Measurements from ENCODE around the gene EVX1.

The EVX1 gene

DNA sequence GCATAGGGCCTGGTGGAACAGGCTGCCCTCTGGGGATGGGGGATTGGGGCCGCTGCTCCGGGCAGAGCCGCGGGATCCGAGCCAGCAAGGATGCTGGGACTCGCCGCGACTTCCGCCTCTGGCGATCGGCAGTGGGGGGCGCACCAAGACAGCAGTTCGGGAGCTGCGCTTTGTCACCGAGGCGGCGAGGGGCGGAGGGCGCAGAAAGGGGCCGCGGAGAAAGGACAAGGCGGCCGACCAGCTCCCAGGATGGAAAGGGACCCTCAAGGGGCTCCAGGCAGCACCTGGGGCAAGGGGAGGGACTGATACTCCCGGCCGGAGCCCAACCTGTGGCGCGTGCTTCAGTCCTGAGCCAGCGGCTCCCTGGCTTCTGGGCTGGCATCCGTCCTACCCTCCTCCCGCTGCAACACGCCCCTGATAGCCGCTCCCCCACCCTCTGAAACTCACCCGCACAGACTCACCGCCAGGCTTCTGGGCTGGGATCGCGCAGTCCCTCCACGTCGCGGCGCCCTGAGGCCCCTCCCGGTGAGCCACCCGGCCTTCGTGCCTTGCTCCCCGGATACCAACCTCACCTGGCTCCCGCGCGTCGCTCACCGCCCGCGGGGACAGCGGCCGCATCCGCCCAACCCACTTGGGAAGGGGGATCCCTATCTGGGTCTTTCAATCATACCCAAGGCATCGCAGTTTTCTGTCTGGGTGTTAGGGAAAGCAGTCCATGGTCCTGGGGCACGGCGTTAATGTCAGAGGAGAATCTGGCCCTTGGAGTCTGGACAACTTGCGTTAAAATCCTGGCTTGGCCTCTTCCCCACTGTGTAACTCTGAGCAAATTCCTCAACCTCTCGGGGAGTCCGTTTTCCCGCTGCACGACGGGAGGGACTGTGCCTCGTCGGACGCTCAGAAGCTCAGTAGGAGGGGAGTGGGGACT is 7.0 kb upstream of the EVX1 start:
- DNase-seq (ENCODE audit: low spot score): no peak

- no peak for DNase-seq (ENCODE audit: low spot score)
Measured at GRCh38 chr7:27237735-27238334, 4.8 kb upstream of the EVX1 start.

DNA sequence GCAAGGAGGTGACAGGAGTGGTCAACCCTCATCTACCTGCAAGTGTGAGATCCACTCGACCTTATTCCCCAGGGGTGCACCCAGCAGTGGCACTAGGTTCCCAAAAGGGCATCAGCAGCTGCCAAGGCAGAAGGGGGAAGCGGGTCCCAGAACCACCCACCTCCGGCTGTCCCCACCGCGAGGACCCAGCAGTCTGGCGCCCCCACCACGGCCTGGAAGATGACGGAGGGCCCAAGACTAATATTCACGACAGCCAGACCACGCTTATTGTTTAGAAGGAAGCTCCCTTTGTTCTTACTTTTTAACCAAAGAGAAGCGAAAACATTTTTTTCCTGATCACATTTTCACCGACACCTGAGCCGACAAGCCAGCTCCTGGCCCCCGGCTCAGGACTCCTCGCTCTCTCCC is 3.6 kb upstream of the EVX1 start:
- no peak for DNase-seq (ENCODE audit: low spot score)

GRCh38 chr7:27239387-27240014 is 3.1 kb upstream of the EVX1 start:
- no peak for DNase-seq (ENCODE audit: low spot score)

DNA sequence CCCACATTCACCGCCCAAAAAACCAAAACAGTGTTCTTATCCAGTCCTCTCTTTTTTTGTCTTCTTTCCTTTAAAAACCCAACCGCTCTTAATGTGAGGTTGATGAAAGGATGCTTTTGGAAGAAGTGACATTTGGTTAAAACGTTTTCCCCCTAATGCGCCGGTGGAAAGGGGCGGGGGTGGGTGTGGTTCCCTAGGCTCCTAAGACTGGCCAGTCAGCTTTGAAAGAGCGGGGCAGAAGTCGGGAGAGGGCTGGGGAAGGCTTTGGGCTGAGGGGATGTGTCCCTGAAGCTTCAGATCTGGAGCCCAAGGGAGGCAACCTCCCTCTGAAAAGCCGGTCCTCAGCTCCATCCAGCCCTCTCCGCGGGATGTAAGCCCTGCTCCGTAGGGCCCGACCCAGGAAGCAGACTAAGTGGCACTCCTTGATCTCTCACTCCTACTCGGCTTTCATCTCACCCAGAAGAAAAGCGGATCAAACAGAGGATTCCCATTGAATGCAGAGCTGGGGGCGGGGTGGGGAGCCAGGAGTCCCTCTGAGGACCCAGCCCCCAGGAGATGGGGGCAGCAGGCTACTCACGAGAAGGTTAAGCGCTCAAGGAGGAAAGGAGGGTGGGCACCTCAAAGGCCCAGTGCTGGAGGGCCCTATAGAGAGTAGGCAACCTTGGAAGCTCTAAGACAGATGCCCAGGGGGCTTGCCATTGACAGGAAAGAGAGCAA is 2.4 kb upstream of the EVX1 start:
- no peak for DNase-seq (ENCODE audit: low spot score)

GRCh38 chr7:27241189-27242056 is 1.2 kb upstream of the EVX1 start:
- no peak for DNase-seq (ENCODE audit: low spot score)

GRCh38 chr7:27242154-27242553 is 448 bp upstream of the EVX1 start:
- DNase-seq (ENCODE audit: low spot score): no peak

DNA sequence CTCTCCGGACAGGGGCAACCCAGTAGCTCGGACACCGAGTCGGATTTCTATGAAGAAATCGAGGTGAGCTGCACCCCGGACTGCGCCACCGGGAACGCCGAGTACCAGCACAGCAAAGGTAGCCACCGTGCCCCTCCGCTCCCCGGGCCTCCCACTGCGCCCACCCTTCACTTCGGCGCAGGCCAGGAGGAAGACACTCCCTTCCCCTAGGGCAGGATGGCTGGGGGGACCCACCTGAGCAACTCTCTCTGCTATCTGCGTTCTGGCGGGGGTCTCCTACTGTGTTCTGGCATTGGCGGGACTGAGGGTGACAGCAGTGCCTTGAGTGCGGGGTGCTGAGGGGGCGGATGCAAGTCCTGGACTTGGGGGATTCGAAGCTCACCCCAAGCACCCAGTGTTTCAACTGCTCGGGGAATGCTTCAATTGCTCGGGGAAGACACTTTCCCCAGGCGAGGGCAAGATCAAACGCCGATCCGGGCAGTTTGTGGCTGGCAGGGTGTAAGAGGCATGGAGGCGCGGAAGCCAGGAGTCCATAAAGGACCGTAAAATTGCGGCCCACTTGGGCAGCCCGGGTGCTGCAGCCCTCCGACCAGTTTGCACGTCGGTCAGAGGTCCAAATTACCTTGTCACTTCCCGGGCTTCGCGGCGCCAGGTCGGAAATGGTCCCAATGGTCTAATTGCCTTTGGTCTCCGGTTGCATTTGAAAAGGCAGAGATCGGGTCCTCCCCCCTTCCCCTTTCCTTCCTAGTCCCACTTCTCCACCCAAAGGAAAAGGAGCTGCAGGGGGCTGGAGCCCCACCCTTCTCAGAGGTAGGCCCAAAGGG is 950 bp downstream of the EVX1 start:
- no peak for DNase-seq (ENCODE audit: low spot score)

DNA sequence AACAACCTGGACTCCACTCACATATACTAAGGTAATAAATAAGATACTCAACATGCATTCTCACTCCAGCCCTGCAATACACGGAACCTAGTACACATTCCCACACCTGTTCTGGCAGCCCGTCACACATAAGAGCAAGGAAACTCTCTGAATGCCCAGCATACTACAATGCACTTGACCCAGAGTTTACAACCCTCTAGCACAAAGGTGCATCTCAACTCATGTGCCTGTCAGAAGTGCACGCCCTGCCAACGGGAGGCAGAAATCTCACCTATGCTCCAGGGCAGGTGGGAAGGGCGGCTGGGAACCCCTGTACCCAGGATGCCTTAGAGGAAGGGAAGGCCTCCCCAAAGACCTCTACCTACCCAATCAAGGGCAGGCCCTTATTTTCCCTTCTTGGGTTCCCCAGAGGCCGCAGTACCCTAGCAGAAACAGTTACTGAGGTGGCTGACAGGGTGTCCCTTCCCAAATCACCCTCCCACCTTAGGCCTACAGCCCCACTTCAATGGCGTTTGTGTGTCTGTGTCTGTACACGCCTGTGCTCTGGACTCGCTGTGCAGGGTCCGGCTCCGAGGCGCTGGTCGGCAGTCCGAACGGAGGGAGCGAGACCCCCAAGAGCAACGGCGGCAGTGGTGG is 2.0 kb downstream of the EVX1 start:
- DNase-seq (ENCODE audit: low spot score): no peak

DNA sequence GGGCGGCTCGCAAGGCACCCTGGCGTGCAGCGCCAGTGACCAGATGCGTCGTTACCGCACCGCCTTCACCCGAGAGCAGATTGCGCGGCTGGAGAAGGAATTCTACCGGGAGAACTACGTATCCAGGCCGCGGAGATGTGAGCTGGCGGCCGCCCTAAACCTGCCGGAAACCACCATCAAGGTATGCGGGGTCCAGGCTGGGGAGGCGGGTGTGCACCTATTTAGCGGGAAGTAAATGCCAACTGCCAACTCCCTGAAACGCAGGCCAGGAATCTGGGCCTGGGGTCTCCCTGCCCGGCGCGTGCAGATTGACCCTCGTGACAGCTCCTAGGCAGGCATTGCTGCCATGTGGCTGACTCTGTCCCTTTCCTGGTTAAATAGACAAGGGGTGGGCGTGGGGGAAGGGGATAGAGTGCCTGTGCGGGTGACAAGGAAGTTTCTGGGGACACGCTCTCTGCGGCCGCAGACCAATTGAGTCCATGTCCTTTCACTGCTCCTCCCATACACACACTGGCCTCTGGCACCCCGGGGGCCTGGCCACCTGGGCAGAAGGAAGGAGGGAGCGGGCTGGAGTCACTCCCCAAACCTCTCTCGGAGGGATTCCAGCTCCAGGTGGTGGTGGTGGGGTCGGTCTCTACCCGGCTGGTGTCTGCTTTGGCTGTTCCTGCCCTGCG is 2.7 kb downstream of the EVX1 start:
- DNase-seq (ENCODE audit: low spot score): no peak

DNA sequence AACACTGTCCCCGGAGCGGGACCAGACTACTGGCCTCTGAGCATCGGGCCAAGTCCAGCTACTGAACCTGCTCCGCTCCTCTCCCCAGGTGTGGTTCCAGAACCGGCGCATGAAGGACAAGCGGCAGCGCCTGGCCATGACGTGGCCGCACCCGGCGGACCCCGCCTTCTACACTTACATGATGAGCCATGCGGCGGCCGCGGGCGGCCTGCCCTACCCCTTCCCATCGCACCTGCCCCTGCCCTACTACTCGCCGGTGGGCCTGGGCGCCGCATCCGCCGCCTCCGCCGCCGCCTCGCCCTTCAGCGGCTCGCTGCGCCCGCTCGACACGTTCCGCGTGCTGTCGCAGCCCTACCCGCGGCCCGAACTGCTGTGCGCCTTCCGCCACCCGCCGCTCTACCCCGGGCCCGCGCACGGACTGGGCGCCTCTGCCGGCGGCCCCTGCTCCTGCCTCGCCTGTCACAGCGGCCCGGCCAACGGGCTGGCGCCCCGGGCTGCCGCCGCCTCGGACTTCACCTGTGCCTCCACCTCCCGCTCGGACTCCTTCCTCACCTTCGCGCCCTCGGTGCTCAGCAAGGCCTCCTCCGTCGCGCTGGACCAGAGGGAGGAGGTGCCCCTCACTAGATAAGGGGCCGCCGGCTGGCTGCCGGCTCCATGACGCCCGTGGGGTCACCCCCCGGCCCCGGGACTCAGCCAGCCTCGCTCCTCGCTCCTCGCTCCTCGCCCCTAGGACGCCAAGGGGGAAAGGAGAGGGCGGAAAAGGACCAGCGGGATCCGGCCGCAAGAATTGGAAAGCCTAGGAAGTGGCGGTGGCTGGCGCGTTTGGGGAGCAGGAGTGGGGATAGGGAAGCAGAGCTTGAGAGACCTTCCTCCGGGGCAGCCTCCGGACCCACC is 3.4 kb downstream of the EVX1 start:
- no peak for DNase-seq (ENCODE audit: low spot score)

DNA sequence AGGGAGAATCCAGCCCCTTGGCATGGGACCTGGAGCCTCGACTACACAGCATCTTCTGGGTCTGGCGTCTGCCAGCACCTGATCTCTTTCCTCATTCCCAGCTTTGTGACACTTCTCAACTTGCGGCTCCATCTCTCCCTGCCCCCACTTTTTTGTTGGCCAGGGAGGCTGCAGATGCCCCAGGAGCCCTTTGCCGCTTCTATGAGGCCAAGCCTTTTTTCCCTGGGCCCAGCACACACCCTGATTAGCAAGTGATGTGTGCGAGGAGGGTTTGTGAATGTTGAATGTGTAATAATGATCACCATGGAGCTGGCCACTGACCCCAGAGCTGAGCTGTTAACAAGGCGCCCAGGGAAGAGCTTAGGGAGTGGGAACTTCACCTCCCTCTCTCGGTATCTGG is 4.4 kb downstream of the EVX1 start:
- no peak for DNase-seq (ENCODE audit: low spot score)

DNA sequence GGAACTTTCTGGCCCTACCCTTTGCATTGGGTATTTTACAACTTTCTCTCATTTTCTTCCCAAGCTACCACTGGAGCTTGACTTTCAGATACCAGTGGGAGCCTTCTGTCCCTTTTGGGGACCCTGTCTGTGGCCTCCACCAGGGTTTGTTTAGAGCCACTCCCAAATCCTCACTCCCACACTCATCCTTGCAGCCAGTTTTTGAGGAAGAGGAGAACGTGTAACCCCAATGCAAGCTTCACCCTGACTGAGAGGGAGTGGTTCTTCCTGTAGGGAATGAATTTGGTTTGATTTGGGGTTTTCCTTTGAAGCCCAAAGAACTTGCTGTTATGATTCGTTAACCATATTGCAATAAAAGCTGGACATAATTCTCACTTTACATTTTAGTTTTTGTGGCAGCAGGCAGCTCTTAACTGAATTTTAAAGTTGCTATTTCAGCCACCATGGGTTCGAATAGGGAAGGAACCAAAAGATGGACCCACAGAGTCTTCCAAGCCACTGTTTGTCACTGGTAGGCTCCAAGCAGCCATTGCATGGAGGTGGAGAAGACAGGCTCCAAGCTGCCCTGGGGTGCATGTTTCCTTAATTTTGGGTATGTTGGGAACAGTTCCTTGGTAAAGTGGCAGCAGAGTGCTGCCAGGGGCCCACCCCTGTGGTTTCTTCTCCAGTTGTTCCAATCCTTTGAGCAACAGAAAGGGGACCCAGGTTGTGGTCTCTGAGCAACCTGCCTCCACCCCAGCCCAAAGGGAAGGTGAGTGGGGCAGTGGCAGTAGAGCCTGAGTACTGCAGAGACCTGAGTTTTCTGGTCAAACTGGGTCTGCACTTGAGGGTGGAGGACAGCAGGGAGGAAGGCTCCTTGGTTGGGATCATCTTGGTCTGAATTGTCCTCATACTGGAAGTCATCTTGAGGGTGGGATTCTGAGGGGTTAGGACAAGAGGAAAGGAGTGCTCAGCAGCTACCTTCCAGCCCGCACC is 5.1 kb downstream of the EVX1 start:
- no peak for DNase-seq (ENCODE audit: low spot score)

GRCh38 chr7:27248427-27248806 is 5.8 kb downstream of the EVX1 start:
- DNase-seq (ENCODE audit: low spot score): no peak

- DNase-seq (ENCODE audit: low spot score): no peak
Measured at GRCh38 chr7:27248911-27249723, 6.5 kb downstream of the EVX1 start.
